HG03139 (cell line): Measurements from ENCODE around the gene MVB12A.
A peak's percentile ranks its signal among the peaks of the same experiment; 100 is the strongest.

Experiments
- ATAC-seq: cut with Tn5 transposase; IDR thresholded peaks from one replicate; pipeline ENCODE4 v1.9.1; 2021; ENCODE audit not compliant: unreplicated experiment

Gene MVB12A

DNA sequence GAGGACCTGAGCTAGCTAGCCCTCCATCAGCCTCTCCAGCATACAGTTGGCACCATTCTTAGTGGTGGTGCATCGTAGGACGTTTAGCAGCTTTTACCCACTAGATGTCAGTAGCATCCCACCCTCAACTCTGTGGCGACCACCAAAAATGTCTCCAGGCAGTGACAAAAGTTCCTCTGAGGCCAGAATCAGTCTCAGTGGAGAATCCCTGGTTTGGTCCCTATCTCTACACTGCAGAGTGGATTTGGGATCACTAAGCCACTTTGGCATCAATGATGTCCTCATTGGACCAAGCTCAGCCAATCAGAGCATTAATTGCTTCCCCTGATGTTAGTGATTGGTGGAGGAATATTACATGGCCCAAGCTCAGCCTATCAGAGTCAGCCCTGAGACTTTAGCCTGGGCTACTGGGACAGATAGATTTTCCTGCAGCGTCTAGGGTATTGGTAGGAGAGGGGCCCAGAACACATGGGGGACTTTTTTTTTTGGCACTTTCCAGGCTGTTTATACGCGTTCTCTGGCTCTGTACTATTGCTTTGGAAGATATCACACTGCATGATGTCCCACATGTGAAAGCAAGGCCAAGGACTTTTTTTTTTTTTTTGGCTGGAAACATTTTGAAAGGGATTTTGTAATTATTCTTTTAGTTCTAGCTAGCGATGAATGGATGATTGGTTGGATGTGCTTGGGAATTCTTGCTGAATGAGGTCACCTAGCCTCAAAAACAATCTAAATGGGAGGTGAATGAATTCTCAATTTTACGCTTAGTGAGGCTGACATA lies 21.6 kb downstream of the MVB12A start:
- no peak for ATAC-seq

DNA sequence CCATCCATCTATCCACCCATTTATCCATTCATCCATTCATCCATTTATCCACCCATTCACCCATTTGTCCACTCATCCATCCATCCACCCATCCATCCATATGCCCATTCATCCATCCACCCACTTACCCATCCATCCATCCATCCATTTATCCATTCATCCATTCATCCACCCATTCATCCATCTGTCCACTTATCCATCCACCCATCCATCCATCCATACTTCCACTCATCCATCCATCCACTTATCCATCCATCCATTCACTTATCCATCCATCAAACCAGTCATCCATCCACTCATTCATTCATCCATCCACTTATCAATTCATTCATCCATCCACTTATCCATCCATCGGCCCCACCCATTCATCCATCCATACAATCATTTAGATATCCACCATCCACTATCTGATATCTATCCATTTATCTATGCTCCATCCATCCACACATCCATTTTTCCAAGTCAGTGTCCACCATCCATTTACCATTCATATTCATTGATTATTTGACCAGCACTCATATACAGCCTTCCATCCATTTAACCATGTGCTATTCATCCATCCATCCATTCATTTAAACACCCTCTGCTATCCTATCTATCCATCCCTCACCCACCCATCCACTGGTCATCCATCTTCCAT lies 25.8 kb downstream of the MVB12A start:
- no peak for ATAC-seq

DNA sequence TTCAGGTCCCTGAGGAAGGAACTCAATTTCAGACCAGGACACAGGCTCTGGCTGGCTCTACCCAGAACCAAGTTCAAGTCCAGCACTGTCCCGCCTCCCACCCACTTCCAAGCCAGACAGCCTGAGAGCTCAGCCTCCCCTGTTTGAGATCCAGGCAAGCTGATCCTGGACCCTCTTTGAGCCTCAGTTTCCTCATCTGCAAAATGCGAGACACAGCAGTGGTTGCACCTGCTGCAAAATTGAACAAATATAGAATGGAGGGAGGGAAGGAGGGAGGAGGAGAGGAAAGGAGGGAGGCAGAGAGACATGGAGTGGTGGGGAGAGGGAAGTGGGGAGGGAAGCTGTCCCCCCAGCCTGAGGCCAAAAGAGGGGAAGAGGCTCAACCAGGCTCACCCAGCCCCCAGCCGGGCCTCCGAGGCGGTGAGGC lies 27.9 kb downstream of the MVB12A start:
- no peak for ATAC-seq

DNA sequence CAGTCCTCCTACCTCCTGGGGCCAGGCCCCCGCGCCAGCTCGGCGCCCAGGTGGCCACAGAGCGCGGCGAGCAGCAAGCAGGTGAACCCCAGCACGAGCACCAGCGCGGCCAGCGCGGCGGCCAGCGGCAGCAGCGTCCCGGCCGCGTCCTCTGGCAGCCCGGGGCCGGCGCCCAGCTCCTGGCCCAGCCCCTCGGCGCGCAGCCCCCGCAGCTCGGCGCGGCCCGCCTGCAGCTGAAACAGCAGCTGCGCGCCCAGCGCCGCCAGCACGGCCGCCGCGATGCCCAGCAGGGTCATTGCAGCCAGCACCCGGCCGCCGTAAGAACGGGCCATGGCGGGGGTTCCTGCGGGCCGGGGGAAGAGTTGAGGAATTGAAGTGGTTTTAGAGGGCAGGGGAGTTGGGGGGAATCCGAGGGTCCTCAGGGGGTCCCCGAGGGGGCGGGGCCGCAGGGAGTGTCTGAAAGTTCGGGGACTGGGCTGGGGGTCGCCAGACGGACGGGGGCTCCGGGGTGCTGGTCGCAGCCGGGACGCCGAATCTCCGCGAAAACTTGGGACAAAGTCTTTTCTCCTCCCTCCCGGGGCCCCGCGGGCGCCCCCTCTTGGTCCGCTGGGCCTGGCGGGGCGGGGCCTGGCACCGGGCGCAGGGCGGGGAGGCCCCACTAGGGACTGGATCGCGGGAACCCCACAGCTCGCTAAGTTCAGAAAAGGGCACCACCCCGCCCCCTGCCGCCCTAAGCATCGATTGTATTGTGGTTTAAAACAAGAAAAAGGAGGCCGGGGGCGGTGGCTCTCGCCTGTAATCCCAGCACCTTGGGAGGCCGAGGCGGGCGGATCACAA lies 28.5 kb downstream of the MVB12A start, which contains the start of gene TMEM221:
TSS of gene TMEM221 (minus strand) at position 538 of the 837 bp plus-strand sequence. CDS start at position 332, 206 bp downstream.
- no peak for ATAC-seq

DNA sequence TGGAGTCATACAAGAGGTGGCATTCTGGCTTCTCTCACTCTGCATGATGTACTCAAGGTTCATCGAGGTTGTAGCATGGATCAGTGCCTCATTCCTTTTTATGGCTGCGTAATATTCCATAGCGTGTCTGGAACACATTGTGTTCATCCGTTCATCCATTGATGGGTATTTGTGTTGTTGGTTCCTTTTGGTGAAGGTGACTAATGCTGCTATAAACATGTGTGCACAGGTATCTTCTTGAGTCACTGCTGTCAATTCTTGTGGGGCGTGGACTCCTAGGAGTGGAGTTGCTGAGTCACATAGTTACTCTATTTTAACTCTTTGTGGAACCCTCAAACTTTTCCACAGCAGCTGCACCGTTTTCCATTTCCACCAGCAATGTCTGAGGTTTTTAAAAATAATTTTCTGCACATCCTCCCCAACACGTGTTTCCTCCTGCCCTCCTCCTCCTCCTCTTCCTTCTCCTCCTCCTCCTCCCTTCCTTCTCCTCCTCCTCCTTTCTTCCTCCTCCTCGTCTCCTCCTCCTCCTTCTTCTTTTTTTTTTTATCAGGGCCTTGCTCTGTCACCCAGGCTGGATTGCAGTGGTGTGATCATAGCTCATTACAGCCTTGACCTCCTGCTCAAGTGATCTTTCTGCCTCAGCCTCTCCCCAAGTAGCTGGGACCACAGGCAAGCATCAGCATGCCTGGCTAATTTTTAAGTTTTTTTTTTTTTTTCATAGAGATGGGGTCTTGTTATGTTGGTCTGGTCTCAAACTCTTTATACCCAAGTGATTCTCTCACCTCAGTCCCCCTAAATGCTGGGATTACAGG lies 30.6 kb downstream of the MVB12A start:
- ATAC-seq, result no peak

DNA sequence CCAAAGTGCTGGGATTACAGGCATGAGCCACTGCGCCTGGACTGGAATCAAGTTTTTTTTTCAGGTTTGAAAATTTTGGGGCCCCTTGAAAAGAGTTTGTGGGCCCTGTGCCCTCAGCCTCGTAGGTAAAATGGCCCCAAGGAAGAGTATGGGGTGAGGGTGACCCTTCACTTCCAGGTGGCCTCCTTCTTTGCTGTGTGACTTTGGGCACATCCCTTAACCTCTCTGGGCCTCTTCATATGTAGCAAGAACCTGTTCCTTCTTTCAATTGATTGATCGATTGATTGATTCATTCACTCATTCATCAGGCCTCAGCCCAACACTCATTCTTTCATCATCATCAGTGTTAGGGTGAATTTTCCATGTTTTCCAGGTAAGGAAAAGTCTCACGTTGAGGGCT lies 32.0 kb downstream of the MVB12A start:
- ATAC-seq, result no peak

DNA sequence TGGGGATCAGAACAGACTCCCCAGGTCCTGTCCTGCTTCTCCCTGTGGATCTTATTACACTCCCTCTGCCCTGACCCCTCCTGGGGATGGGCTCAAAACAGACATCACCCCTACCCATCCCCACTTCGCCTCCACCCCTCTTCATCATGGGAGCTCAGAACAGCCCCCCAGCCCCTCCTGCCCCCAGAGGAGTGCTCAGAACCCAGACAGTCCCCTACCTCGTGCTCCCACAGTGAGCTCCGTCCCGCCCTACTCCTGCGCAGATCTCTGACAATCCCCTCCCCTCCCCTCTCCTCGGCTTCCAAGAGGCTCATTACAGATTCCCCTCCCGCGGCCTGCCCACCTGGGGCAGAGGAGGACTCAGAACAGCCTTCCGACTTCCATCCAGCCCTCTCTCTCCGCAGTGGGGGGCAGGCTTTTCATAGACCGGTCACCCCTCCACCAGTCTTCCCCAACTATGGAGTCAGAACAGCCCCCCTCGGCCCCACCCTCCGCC lies 34.8 kb downstream of the MVB12A start:
- no peak for ATAC-seq

DNA sequence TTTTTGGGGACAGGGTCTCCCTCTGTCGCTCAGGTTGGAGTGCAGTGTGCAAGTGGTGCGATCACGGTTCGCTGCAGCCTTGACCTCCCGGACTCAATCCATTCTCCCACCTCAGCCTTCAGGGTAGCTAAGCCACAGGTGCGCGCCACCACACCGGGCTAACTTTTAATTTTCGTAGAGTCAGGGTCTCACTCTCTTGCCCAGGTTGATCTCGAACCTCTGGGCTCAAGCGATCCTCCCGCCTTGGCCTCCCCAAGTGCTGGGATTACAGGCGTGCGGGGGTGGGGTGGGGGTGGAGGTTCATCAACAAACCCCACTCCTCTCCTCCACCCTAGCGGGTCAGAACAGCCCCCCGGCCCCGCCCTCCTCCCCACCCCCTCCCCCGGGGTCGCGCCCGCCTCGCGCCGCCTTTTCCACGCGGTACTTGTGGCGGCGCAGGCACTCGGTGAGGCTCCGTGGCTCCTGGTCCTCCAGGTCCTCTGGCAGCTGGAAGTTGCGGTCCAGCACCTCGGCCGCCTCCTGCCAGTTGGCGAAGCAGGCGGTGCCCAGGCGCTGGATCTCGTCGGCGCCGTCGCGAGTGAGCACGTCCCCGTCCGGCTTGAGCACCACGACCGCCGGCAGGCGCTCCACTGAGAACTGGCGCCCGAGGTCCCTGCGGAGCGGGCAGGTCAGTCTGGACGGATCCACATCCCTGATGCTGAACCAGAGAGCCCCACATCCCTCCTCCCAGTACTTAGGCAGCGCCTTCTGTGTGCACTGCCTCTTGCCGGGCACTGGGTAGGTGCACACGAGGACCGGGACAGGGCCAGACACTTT lies 35.7 kb downstream of the MVB12A start:
- no peak for ATAC-seq

DNA sequence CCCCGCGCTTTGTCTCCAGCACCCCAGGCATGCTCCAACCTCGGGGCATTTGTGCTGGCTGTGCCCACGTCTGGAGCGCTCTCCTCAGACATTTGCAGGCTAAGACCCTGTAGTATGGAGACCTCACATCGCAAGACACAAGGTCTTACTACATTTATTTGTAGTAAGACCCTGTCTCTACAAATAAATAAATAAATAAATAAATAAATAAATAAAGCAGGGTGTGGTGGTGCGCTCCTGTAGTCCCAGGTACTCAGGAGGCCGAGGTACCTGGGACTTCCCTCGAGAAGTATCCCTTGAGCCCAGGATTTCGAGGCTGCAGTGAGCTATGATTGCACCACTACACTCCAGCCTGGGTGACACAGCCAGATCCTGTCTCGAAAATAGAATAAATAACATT lies 36.3 kb downstream of the MVB12A start:
- no peak for ATAC-seq

DNA sequence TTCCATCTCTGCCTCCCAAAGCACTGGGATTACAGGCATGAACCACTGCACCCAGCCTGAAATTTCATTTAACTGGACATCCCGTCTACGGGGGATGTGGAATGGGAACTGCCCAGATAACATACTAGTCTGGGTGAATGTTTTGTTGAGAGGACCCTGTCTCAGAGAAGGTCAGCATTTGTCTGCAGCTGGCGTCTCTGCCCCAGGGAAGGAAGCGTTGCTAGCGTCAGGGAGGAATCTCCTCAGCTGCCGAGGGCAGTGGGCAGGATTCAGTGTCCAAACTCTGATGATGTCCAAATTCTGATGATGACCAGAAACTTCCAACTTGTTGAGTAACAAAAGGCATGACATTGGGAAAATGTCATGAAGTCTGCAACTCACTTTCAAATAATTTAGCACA lies 37.8 kb downstream of the MVB12A start:
- no peak for ATAC-seq

DNA sequence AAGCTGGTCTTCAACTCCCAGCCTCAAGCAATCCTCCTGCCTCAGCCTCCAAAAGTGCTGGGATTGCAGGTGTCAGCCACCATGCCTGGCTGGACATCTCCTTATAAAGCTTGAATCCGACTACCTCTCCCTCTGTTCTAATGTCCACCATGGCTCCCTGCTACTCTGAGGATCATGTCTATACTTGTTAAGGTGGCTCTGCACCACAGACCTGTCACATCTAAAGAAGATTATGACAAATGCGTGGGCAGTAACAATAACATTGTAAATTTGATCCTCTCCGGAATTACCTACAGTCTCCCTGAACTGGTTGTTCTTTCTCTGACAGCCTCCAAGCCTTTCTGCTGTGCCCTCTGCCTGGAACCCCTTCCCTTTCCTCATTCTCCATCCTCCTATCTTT lies 39.1 kb downstream of the MVB12A start:
- no peak for ATAC-seq

DNA sequence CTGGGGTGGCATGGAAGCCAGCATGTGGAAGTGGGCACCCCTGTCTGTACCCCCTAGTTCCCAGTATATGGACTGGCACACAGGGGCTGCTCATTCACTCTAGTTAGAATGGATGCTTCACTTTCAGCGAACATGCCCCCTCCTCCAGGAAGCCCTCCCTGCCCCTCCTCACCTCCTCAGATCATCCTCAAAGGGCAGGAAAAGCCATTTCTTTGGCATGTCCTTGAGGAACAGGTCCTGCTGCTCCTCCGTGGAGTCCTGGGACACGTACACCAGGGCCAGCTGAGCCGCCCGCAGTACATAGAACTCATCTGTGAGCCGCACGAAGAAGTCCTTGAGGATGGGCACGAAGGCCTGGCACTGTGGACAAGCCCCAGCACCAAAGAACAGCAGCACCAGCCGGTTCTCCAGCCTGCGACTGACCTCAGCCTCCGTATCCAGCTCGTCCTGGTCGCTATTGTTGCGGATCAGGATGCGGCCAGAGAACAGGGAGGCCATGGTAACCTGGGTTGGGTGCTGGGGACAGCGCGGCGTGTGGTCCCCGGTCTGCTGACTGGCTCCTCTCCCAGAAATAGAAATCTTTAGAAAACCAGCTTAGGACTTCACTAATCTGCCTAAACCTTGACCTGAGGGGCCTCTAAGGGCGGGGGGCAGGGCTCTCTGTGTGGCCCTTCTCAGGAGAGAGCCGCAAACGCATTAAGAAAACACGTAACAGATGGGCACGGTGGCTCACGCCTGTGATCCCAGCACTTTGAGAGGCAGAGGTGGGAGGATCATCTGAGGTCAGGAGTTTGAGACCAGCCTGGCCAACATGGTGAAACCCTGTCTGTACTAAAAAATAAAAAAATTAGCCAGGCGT lies 40.8 kb downstream of the MVB12A start, which contains the start of gene NXNL1:
TSS of gene NXNL1 (minus strand) at position 555 of the 859 bp plus-strand sequence. CDS start at position 498, 57 bp downstream.
- ATAC-seq, result no peak

DNA sequence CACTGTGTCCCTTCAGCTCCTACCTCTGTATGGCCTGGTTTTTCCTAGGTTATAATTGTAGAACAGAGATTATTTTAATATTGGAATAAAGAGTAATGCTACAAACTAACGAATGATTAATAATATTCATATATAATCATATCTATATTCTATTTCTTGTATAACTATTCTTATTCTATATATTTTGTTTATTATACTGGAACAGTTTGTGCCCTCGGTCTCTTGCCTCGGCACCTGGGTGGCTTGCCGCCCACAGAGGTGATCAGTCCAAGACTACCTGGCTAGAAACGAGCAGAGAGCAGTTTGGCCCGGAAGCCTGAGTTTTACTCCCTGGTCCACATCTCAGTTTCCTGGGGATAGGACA lies 46.6 kb downstream of the MVB12A start:
- ATAC-seq, result no peak

DNA sequence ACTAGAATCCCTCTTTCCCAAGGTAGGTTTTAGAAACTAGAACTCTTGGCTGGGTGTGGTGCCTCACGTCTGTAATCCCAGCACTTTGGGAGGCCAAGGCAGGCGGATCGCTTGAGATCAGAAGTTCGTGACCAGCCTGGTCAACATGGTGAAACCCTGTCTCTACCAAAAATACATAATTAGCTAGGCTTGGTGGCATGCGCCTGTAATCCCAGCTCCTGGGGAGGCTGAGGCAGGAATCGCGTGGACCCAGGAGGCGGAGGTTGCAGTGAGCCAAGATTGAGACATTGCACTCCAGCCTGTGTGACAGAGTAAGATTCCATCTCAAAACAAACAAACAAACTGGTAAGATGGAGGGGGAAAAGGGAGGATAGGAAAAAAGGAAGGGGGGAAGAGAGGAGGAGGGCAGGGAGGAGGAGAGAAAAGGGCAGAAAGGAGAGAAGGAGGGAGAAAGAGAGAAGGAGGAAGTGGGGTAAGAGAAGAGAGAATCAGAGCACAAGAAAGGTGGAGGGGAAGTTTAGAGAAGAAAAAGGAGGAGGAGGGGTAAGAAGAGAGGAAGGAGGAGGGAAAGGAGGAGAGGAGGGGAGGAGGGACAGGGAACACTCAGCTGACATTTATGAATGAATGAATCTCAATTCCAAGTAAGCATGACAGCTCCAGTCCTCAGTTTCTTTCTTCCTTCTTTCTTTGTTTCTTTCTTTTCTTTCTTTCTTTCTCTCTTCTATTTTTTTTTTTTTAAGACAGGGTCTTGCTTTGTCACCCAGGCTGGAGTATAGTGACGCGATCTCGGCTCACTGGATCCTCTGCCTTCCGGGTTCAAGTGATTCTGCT lies 47.8 kb downstream of the MVB12A start:
- ATAC-seq, result no peak

DNA sequence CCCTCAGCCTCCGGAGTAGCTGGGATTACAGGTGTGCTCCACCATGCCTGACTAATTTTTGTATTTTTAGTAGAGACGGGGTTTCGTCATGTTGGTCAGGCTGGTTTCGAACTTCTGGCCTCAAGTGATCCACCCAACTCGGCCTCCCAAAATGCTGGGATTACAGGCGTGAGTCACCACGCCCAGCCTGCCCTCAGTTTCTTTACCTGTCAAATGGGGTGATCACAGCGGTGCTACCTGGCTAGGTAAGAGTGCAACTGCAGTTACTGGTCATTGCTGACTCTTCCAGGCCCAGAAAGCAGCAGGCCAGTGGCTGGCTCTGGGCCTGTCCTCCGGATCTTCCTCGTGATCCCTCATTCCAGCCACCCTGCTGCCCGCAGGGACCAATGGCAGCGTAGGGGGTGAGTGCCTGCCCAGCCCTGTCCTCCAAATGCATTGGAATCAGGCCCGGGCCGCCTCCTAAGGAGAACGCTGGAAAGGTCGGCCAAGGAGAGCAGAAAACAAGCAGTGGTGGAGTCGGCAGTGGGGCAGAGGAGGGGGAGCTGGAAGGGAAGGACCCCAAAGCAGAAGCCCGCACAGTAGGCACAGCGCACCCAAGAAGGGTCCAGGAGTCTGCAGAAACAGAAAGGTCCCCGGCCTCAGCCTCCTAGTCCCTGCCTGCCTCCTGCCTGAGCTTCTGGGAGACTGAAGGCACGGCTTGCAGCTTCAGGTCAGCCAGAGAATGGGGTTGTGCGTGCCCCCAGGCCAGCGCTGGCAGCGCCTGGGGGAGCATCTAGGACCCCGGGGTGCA lies 48.6 kb downstream of the MVB12A start:
- ATAC-seq, result no peak

DNA sequence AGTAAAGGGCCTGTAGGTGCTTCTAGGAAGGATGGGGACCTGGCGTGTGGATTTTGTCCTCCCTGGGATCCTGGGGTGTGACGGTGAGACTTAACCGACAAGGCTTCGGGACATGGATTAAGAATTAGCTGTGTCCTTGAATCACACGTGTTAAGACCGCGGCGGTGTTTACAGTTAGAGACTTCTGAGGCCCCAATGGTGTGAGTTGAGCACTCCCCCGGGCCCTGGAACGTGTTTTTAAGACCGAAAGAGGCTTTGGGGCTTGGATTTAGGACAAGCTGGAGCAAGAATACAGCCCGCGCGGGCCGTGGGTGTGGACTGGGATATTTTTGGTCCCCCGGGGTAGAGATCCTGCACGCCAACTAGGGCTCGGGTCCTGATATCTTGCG lies 49.2 kb downstream of the MVB12A start:
- ATAC-seq, result no peak

DNA sequence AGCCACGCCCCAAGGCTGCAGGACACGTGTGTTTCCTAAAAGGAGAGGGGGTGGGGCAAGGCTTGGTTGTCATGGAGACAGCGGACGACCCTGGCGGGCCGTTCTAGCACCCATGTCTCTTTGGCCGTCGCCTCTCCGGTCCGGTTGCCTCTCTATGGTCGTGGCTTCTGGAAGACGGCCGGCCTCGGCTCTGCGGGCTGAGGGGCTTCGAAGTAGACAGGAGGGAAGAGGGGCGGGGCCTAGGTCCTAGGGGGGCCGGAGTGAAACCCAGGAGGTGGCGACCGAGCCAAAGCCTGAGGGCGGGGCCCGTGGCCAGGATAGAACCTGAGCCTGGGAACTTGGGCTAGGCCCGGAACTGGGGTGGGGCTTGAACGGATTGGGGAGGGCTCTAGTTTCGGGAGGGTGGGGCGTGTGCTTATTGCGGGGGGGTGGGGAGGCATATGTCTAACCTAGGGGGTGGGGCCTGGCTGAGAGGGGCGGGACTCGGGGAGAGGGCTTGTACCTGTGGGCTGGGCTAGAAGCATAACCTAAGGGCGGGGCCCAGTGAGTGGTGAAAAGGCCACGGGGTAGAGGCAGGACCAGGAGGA lies 49.7 kb downstream of the MVB12A start:
- ATAC-seq, result peak; percentile 48
